GM12874 (cell line): ENCODE data around the gene NBPF20.

Experiments
- TF ChIP-seq, protein P1 (sequence below): IDR thresholded peaks from 2 replicates; pipeline ENCODE4 v1.5.1; 2011; ENCODE audit warnings: low read depth, mild to moderate bottlenecking, control low read depth, low read length, moderate library complexity; ENCODE audit not compliant: insufficient read depth

The NBPF20 gene, protein sequence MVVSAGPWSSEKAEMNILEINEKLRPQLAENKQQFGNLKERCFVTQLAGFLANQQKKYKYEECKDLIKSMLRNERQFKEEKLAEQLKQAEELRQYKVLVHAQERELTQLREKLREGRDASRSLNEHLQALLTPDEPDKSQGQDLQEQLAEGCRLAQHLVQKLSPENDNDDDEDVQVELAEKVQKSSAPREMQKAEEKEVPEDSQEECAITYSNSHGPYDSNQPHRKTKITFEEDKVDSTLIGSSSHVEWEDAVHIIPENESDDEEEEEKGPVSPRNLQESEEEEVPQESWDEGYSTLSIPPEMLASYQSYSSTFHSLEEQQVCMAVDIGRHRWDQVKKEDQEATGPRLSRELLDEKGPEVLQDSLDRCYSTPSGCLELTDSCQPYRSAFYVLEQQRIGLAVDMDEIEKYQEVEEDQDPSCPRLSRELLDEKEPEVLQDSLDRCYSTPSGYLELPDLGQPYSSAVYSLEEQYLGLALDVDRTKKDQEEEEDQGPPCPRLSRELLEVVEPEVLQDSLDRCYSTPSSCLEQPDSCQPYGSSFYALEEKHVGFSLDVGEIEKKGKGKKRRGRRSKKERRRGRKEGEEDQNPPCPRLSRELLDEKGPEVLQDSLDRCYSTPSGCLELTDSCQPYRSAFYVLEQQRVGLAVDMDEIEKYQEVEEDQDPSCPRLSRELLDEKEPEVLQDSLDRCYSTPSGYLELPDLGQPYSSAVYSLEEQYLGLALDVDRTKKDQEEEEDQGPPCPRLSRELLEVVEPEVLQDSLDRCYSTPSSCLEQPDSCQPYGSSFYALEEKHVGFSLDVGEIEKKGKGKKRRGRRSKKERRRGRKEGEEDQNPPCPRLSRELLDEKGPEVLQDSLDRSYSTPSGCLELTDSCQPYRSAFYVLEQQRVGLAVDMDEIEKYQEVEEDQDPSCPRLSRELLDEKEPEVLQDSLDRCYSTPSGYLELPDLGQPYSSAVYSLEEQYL (N-terminal part only)

DNA sequence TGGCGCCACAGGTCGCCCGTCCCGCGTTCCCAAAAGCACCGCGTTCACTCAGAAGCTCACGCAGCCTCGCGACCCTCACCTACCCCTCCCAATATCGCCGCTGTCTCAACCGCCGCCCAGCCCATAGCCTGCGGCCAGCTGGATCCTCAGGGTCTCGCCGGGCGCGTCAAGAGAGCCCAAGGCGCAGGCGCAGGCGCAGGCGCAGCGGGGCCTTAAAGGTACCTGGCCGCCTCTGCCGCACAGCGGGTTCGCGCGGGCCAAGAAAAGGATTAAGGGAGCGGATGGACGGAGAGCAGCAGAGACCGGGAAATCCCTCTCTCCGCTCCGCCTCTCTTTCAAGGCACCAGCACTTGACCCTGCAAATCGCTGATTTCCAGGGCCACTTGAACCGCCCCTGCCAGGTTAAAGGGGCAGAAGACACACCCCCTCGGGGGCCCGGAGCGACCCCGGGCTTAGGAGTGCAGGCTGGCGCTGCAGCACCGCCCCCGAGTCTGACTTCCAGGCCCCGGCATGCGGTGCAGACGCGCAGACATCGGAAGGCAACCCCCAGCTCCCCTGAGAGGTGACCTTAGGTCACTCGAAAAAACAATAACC lies at the start of gene NBPF20:
Gene NBPF20, minus strand, starts transcription at position 168 of the 594 bp plus-strand sequence. CDS start 20,331 bp downstream, outside the sequence.
- TF ChIP-seq, protein P1, sequence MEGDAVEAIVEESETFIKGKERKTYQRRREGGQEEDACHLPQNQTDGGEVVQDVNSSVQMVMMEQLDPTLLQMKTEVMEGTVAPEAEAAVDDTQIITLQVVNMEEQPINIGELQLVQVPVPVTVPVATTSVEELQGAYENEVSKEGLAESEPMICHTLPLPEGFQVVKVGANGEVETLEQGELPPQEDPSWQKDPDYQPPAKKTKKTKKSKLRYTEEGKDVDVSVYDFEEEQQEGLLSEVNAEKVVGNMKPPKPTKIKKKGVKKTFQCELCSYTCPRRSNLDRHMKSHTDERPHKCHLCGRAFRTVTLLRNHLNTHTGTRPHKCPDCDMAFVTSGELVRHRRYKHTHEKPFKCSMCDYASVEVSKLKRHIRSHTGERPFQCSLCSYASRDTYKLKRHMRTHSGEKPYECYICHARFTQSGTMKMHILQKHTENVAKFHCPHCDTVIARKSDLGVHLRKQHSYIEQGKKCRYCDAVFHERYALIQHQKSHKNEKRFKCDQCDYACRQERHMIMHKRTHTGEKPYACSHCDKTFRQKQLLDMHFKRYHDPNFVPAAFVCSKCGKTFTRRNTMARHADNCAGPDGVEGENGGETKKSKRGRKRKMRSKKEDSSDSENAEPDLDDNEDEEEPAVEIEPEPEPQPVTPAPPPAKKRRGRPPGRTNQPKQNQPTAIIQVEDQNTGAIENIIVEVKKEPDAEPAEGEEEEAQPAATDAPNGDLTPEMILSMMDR, result no peak
